GM21528 (cell line): Measurements from ENCODE around the gene STRBP.
A peak's percentile ranks its signal among the peaks of the same experiment; 100 is the strongest.
"Not testable (repeated sequence)": the region's sequence is repeated elsewhere in the genome, so short reads cannot be mapped to it uniquely, and the experiment has no call there.

ENCODE experiments used
- ATAC-seq: cut with Tn5 transposase; IDR thresholded peaks from one replicate; pipeline ENCODE4 v1.9.1; 2021; ENCODE audit warnings: mild to moderate bottlenecking, moderate library complexity; ENCODE audit not compliant: unreplicated experiment, low FRiP score

Gene STRBP

GRCh38 chr9:123268465-123269259 is at the start of gene STRBP:
TSS of gene STRBP (minus strand) at chr9:123268586. CDS start at chr9:123184134, 84,452 bp downstream.
- ATAC-seq, result peak; percentile 88

- no peak for ATAC-seq
These were observed 47.8 kb upstream of the STRBP start for GRCh38 chr9:123316053-123316718.

GRCh38 chr9:123315635-123316034 is 47.2 kb upstream of the STRBP start:
- no peak for ATAC-seq

- ATAC-seq, result no peak
These were observed 46.2 kb upstream of the STRBP start for GRCh38 chr9:123314617-123315016.

- ATAC-seq, result no peak
These were observed 44.0 kb upstream of the STRBP start for GRCh38 chr9:123312306-123312877.

GRCh38 chr9:123311250-123311752 is 42.9 kb upstream of the STRBP start:
- no peak for ATAC-seq

GRCh38 chr9:123310551-123311249 is 42.3 kb upstream of the STRBP start:
- ATAC-seq, result no peak

GRCh38 chr9:123309611-123310010 is 41.2 kb upstream of the STRBP start:
- no peak for ATAC-seq

- no peak for ATAC-seq
These were observed 37.5 kb upstream of the STRBP start for GRCh38 chr9:123305879-123306278.

GRCh38 chr9:123304340-123304691 is 35.9 kb upstream of the STRBP start:
- ATAC-seq, result no peak

- ATAC-seq, result no peak
These were observed 34.2 kb upstream of the STRBP start for GRCh38 chr9:123302348-123303214.

- ATAC-seq, result not testable (repeated sequence)
These were observed 33.5 kb upstream of the STRBP start for GRCh38 chr9:123301936-123302335.

GRCh38 chr9:123300554-123300953 is 32.2 kb upstream of the STRBP start:
- no peak for ATAC-seq

- no peak for ATAC-seq
These were observed 31.3 kb upstream of the STRBP start for GRCh38 chr9:123299558-123300126.

GRCh38 chr9:123296174-123296573 is 27.8 kb upstream of the STRBP start:
- ATAC-seq, result no peak

- ATAC-seq, result no peak
These were observed 23.4 kb upstream of the STRBP start for GRCh38 chr9:123291736-123292135.

- no peak for ATAC-seq
These were observed 22.4 kb upstream of the STRBP start for GRCh38 chr9:123290764-123291163.

GRCh38 chr9:123287639-123288038 is 19.3 kb upstream of the STRBP start:
- ATAC-seq, result no peak

GRCh38 chr9:123286324-123286723 is 17.9 kb upstream of the STRBP start:
- ATAC-seq, result no peak

- no peak for ATAC-seq
These were observed 16.3 kb upstream of the STRBP start for GRCh38 chr9:123284656-123285055.
